Stimulated activated CD4-positive, alpha-beta T cell treated with anti-CD3 and anti-CD28 coated beads, Interleukin-12 subunit alpha, Interleukin-12 subunit beta, amount 100 ng/mL, for 4 hours (primary cell): ENCODE measurements around the gene ZNF497.
"Not testable (repeated sequence)": the region's sequence is repeated elsewhere in the genome, so short reads cannot be mapped to it uniquely, and the experiment has no call there.

Source experiments
- DNase-seq: peaks from one replicate; pipeline ENCODE4 v3.0.0-alpha.2; 2020

Gene ZNF497

GRCh38 chr19:58366585-58367430, 4.3 kb upstream of the ZNF497 start:
- DNase-seq: no peak

GRCh38 chr19:58364146-58364545, 1.6 kb upstream of the ZNF497 start:
- no peak for DNase-seq

- DNase-seq: peak; percentile 51
Observed at GRCh38 chr19:58361900-58362271, 665 bp downstream of the ZNF497 start.

- DNase-seq: no peak
Observed at GRCh38 chr19:58357481-58358145, 4.9 kb downstream of the ZNF497 start.

GRCh38 chr19:58356766-58357480, 5.6 kb downstream of the ZNF497 start:
- DNase-seq: no peak

GRCh38 chr19:58355908-58356765, 6.4 kb downstream of the ZNF497 start:
- peak; percentile 33 for DNase-seq

GRCh38 chr19:58355215-58355796, 7.2 kb downstream of the ZNF497 start:
- no peak for DNase-seq

- DNase-seq: no peak
Observed at GRCh38 chr19:58354478-58355030, 8.0 kb downstream of the ZNF497 start.

- no peak for DNase-seq
Observed at GRCh38 chr19:58353717-58354477, 8.7 kb downstream of the ZNF497 start.

GRCh38 chr19:58352760-58353671, 9.5 kb downstream of the ZNF497 start, which contains the start of gene A1BG:
Gene A1BG (minus strand): TSS chr19:58353492. CDS start chr19:58353437, 55 bp downstream.
- no peak for DNase-seq

- no peak for DNase-seq
Observed at GRCh38 chr19:58351990-58352755, 10.4 kb downstream of the ZNF497 start.

- DNase-seq: no peak
Observed at GRCh38 chr19:58351558-58351878, 11.0 kb downstream of the ZNF497 start.

- DNase-seq: no peak
Observed at GRCh38 chr19:58350871-58351557, 11.5 kb downstream of the ZNF497 start.

GRCh38 chr19:58350001-58350861, 12.3 kb downstream of the ZNF497 start:
- no peak for DNase-seq

- DNase-seq: no peak
Observed at GRCh38 chr19:58349590-58349989, 13.0 kb downstream of the ZNF497 start.

GRCh38 chr19:58348080-58348479, 14.5 kb downstream of the ZNF497 start:
- DNase-seq: not testable (repeated sequence)
